ENCODE measurements around the gene KRT28.
"Not testable (repeated sequence)": the region's sequence is repeated elsewhere in the genome, so short reads cannot be mapped to it uniquely, and the experiment has no call there.

The KRT28 gene

DNA sequence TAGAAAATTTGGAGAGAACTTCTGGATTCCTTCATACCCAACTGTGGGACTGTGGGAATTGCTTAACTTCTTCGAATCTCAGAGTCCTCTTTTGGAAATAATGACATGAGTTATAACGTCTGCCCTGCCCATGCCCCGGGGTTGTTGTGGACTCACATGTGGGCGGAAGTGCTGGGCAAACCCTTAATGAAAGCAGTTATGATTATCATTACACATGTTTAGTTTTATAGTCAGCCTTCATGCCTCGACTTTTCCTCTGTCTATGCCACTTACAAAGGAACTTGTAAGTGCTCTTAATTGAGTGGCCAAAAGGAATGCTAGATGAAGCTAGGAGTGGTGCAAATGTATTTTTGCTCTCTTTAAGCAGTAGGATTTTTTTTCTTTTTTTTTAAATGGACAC is 21.3 kb downstream of the KRT28 start:
- no peak for DNase-seq

DNA sequence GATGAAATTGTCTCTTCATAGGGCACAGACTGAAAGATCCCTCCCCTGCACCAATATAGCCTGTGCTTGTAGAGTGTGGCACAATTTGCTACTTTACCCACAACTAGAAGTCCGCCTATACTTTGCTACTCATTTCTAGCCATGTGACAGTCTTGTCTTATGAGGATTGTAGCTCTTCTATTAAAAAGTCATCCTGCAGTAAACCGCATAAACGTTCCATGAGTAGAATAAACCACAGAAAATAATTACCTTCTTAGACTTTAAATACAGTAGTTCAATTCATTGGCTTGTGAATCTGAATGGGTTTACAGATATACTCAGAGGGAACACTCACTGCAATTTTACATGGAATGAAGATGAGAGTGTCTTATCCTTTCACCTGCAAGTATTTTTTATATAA is 21.8 kb downstream of the KRT28 start:
- DNase-seq = no peak

DNA sequence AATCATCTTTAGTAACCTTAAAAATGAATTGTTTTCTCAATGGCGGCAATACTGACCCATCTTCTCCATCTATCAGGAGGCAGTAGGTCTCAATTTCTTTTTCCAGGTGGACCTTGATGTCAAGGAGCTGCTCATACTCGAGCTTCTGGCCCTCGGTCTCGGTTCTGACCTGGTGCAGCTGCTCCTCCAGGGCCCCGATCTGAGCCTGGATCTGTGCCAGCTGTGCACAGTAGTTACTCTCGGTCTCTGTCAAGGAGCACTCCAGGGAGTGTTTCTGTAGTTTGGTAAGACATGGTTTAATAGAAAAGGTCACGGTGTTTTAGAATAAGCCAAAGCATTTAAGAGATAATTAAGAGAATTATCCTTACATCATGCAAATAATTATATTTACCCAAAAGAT is 22.3 kb downstream of the KRT28 start:
- no peak for DNase-seq

DNA sequence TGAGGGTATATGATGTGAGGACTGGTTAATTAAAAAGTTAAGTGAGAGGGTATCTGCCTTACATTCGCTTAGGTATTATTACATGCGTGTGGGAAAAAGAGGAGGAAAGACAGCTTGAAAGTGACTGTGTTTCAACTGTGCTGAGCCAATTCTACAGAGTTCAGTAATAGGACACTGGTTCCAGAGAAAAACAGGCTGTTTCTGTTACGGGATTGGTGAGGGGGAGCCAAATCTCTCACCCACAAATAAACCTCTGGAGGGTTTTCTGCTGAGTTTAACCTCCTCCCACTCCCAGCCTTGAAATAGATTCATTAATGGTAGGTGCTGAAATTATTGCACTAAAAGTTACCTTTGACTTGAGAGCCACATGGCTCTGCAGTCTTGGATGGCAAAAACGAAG is 23.8 kb downstream of the KRT28 start:
- DNase-seq = no peak

DNA sequence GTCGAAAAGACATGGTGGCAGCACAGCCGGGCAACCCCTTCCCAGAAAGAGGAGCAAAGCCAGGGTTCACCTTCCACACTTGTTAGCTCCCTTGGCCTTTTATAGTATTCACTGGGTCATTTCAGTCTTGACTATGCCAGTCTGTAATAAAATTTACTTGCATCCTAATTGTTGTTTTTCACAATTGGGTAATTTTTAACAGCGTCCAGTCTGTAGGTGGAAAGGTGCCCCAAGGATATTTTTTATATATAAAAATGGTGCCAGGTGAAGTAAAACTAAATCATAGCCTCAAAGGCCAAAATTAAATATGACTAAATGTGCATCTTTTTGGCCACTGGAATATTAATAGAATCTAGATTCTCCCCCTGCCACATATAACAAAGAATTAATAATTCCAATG is 27.7 kb downstream of the KRT28 start, which contains the start of gene KRT26:
Gene KRT26 (minus strand): TSS at position 101 of the 400 bp plus-strand sequence. CDS start 88 bp downstream, at position 13.
- no peak for DNase-seq

DNA sequence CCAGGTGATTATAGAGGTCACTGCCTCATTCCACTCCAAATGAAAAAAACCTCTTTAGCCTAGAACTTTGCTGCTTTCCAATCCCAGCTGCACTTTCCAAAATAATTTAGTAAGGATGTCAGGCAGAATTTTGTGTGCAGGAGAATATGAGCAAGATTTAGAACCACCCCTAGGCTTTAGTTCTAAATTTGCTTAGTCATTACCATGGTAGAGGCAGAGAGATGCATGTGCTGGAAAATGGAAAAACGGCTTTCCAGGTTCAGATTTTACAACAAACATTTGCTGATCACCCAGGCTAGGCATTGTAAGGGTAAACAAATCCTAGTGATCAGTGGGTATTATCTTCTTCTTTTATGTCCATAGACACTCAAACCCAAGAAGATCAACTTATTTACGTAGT is 34.1 kb downstream of the KRT28 start:
- no peak for DNase-seq

DNA sequence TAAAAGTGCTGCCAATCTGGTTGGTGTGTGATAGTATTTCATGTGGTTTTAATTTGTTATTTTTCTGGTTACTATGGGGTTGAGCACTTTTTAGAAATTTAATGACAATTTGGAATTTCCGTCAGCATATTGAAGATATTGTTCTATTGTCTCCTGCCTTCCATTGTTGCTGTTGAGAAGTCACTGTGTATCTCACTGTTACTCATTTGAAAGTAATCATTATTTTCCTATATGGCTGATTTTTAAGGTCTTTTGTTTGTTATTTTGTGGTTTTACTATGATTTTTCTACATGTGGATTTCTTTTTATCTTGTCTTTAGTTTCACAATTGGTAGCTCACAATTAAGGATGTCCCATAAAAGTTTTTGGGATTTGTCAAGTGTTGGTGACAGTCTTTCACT is 36.0 kb downstream of the KRT28 start:
- DNase-seq = no peak

DNA sequence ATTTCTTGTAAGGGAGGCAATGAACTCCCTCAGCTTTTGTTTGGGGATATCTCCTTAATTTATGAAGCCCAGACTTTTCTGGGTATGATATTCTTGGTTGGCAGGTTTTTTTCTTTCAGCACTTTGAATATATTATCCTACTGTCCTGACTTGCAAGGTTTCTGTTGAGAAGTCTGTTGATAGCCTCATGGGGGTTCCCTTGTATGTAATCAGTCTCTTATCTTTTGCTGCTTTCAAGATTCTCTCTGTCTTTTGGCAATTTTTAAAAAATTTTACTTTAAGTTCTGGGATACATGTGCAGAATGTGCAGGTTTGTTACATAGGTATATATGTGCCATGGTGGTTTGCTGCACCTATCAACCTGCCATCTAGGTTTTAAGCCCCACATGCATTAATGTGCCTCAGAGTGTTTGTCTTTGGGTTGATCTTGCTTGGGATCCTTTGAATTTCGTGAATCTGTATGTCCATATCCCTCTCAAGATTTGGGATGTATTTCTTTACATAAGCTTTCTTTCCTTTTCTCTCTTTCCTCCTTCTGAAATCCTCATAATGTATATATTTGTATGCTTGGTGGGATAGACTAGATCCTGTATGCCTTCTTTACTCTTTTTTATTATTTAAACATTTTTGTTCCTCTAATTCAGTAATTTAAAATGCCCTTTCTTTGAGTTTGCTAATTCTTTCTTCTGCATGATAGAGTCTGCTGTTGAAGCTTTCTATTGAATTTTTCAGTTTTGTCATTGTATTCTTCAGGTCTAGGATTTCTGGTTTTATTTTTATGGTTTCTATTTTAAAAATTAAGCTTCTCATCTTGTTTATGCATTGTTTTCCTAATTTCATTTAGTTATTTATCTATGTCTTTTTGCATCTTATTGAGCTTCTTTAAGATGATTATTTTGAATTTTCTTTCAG is 39.4 kb downstream of the KRT28 start:
- DNase-seq = no peak

DNA sequence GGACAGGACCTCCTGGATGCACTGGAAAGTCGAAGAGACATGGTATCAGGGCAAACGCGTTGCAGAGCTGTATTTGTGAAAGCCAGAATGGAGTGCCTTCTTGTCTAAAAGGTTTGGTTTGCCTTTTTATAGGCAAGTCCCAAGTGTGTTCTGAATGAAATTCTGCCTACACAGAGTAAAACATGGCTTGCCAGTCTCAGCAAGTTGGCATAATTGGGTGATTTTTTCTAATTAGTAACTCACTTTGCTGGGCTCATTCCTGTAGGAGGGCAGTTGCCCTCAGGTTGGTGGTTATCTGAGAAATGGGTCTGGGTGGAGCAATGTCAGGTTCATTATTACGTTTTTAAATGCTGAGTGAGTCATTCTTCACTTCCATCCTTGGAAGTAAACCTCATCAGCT is 44.5 kb downstream of the KRT28 start, which contains the start of gene KRT25:
Gene KRT25 (minus strand): TSS at position 101 of the 400 bp plus-strand sequence. CDS start 60 bp downstream, at position 41.
- DNase-seq = no peak

DNA sequence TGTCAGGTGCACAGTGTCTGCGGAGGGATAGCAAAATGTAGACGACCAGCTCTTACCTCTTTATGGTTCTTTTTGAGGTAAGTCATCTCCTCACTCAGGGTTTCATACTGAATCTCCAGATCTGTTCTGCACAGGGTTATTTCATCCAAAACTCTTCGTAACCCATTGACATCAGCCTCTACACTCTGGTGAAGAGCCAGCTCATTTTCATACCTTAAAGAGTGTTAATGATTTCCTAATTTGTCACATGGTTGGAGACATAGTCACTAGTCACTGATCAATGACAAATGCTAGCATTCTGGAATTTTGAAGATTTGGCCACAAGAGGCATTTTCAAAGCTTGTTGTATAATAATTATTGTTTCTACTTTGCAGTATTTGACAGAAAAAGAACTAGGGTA is 46.0 kb downstream of the KRT28 start:
- DNase-seq = no peak

DNA sequence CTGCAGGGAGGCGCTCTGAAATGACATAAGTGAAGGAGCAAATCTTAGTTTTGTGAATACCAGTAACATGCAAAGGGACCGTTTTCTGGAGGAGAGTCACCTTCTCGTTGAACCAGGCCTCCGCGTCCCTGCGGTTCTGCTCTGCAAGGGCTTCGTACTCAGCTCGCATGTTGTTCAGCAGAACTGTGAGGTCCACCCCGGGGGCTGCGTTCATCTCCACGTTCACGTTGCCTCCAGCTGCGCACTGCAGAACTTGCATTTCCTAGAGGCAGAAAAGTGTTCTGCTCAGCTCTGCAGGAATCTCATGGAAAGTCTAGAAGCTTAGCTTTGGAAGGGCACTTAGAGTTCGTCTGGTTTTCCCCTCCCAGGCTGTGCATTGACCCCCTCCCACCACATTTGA is 48.7 kb downstream of the KRT28 start:
- no peak for DNase-seq

DNA sequence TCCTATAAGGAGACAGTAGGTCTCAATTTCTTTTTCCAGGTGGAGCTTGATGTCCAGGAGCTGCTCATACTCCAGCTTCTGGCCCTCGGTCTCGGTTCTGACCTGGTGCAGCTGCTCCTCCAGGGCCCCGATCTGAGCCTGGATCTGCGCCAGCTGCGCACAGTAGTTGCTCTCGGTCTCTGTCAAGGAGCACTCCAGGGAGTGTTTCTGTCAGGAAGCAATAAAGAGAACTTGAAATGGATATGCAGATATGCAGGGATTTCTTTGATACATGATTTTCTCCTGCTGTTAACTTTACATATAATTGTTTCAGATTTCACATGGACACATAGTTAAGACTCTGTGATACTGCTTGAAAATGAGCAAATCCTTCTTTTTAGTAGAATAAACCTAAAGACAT is 49.4 kb downstream of the KRT28 start:
- no peak for DNase-seq

DNA sequence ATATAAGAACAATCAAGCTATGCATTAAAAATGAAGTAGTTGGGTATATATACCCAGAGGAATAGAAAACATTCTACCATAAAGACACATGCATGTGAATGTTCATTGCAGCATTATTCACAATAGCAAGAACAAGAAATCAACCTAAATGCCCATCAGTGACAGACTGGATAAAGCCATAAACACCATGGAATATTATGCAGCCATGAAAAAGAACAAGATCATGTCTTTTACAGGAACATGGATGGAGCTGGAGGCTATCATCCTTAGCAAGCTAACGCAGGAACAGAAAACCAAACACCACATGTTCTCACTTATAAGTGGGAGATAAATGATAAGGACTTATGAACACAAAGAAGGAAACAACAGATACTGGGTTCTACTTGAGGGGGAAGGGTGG is 51.1 kb downstream of the KRT28 start:
- not testable (repeated sequence) for DNase-seq
